GM18508 (cell line): ENCODE measurements around the gene TNNI3.
"Not testable (repeated sequence)": the region's sequence is repeated elsewhere in the genome, so short reads cannot be mapped to it uniquely, and the experiment has no call there.

Experiments
- ATAC-seq: cut with Tn5 transposase; IDR thresholded peaks from one replicate; pipeline ENCODE4 v1.9.1; 2021; ENCODE audit warnings: moderate number of reproducible peaks; ENCODE audit not compliant: insufficient read depth, unreplicated experiment

Gene TNNI3

DNA sequence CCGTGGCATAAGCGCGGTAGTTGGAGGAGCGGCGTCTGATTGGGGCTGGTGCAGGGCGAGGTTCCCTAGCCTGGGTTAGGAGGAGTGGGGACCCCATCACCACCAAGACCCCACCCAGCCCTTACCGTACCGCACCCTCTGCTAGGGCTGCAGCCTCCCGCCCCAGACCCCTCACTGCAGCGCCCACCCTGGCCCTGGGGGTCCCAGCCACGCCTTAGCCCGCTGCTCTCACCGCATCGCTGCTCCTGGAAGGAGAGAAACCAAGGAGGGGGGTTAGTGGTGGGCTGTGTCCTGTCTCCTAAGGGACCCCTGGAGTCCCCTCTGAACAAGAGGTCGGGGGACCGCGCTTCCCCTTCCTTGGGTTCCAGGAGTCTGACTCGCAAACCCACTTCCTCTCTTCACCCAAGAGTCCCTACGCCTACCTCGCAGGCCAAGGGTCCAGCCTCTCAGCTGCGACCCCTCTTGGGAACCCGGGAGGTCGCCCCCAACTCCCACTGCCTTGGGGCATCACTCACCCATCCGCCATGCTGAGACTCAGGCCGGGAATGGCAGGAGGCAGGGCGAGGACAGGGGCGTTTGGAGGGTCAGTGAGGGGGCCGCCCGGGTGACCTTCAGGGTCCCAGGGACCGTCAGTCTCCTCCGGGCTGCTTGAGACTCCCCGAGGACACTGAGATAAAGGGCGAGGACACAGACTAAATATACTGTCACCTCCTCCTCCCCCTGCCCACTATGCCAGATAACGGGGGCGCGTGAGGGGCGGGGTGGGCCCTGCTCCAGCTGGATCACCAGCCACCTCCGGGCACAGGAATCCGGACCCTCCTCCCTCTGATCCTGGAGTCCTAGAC is at the start of gene TNNI3:
TNNI3 (minus strand) TSS at position 669 of the 845 bp plus-strand sequence; CDS start at position 526, 143 bp downstream.
- ATAC-seq, result no peak

DNA sequence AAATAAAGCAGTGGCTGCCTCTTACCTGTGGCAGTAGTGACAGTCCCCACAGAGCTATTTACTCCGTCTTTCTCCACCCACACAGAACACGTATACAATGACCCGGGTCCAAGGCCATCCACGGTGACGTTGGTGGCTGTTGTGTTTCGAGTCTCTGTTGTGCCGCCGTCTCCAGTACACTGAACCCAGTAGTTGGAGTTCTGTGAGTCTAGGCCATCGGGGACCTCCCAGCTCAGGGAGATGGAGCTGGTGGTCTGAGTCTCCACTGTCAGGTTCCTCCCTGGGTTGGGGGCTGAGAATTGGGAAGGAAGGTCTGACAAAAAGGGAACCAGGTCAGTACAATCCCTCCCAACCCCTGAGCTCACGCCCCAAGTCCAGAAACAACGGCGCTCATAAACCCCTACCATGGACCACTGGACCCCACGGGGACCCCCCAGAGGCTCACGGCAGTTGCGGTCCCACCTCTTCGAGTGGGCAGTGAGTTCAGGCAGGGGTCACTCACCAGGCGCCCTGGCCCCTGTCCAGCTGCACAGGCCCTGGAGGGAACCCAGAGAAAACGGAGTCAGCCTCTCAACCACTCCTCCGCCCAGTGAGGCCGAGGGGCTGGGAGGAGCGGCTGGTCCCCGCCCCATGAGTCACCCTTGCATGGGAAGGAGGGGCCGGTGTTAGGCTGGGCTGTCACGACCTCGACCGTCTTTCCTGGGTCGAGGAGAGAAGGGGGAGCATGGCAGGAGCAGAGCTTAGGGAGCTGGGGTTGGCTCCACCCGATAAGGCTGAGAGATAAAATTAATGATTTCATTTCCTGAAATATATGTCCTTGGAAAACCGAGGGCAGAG is 49.4 kb upstream of the TNNI3 start:
- ATAC-seq, result no peak

DNA sequence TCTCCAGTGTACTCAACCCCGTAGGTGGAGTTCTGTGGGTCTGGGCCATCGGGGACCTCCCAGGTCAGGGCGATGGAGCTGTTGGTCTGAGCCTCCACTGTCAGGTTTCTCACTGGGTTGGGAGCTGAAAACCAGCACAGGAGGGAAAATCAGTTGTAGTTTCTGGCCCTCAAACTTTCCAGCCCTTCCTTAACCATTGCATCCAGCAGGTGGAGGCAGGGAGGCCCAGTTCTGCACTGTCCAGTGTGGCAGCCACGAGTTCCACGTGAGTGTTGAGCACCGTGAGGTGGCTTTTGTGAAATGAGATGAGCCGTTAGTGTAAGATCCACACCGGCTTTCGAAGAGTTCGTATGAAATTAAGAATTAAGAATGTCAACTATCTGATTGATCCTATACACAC is 44.7 kb upstream of the TNNI3 start:
- not testable (repeated sequence) for ATAC-seq

DNA sequence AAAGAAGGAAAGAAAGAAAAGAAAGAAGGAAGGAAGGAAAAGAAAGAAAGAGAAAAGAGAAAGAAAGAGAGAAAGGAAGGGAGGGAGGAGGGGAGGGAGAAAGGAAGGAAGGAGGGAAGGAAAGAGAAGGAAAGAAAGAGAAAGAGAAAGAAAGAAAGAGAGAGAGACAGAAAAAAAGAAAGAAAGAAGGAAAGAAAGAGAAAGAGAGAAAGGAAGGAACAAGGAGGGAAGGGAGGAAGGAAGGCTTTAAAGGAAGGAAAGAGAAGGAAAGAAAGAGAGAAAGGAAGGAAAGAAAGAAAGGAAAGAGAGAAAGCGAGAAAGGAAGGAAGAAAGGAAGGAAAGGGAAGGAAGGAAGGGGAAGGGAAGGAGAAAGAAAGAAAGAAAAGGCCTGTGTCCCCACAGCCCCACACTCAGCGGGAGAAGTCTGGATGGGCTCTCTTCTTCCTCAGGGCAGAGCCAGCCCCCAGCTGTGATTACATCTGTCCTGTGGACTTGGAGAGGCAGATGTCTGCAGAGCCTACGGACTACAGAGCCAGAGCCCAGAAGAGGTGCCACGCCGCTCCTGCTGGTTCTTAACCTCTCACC is 42.2 kb upstream of the TNNI3 start:
- no peak for ATAC-seq

DNA sequence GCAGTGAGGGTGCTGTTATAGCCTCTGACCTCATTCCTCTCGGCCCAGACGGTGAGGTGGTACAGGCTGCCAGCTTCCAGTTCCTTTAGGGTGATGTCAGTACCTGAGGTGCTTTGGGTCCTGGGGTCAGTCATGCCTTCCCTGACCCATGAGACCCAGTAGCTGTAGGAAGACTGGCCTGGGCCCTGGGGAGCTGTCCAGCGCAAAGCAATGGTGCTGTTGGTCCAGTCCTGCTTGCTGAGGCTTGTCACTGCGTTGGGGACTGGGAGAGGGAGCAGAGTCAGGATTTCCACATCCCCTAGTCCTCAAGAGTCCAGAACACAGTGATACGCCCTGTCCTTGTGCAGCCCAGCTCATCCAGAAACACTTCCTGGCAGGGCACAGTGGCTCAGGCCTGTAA is 41.1 kb upstream of the TNNI3 start:
- ATAC-seq, result no peak

DNA sequence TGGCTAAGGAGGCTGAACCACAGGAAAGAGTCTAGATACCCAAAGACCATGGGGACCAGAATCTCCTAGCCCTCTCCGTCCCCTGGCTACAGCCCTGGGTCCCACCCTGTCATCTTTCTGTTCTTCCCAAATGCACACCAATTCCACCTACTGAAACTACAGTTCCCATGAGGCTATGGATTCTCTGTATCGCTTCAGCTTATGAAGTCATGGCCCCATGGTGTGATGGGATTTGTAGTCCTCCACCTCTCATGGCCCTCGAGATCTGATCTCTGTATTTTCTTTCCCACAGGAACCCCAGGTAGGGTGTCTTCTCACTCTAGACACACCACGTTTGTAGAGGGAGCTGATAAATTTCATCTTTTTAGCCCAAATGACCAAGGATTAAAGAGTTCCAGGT is 40.0 kb upstream of the TNNI3 start:
- no peak for ATAC-seq

DNA sequence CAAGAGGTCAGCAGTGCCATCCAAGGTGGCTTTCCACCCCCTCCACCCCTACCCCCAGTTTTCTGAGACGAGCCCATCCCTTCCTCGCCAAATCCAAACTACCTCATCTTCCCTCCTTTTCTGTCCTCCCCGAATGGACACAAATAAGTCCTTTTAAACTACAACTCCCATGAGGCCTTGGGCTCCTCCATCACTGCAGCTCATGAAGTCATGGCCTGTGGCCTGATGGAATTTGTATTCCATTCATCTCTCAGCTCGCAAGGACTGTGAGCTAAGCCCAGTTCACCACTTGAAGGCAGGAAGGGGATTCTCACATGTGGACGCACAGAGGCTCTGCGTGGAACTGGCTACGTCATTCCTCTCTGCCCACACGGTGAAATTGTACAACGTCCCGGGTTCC is 39.3 kb upstream of the TNNI3 start:
- no peak for ATAC-seq

DNA sequence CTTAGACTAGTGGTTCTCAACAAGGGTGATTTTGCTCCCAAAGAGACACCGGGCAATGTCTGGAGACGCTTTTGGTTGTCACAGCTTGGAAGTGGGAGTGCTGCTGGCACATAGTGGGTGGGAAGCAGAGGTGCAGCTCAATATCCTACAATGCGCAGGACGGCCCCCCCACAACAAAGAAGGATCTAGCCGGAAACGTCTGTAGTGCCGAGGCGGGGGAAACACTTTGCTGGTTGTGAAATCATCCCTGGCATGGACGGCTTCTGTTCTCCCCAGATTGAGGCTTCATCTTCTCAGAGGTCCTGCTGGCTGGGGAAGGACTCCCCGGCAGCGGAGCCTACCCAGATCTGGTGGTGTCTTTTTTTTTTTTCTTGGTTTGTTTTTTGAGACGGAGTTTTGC is 35.9 kb upstream of the TNNI3 start:
- no peak for ATAC-seq

DNA sequence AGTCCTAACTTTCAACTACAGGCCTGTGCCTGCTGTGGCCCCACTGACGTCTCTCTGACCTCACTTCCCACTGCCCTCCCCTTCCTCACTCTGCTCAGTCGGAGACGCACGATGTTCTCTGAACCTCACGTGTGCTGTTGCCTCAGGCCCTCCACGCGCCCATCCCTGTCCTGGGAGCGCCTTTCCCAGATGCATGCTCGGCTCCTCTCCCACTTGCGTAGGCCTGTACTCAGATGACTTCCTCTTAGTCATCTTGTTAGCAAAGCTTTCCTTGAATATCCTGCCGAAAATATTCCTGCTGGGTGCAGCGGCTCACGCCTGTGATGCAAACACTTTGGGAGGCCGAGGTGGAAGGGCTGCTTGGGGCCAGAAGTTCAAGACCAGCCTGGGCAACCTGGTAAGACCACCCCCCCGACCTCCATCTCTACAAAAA is 31.9 kb upstream of the TNNI3 start:
- ATAC-seq, result no peak

DNA sequence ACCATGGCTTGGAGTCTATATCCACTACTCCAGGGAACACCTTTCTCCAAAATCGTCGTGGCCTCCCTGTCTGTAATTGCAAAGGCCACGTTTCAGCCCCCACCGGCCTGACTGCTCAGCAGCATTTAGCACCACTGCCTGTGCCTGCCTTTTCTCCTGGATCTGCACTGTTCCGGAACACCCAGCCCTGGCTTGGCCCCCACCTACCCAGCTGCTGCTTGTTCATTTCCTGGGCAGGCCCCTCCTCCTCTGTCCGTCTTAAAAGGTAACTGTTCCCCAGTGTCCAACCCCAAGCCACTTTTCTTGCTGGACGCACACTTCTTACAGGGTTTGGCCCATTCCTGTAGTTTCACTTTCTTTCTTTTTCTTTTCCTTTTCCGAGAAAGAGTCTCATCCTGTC is 31.1 kb upstream of the TNNI3 start:
- ATAC-seq, result no peak

DNA sequence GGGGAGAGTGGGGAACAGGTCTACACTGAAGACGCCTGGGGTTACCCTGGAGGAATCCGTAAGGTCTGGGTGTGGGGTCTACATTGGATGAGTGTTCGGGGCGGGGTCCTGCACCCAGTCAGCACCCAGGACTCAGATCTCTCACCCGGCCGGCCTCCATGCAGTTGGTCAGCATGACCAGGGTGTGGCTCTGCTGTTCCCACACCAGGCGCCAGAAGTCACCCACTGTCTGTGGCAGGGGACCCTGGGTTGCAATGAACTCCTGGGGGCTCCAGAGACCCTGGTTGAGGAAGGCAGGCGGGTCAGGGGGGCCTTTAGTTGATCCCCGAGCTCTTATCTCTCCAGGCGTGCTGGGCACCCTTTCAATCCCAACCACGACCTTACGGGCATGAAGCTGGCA is 28.5 kb upstream of the TNNI3 start:
- no peak for ATAC-seq

DNA sequence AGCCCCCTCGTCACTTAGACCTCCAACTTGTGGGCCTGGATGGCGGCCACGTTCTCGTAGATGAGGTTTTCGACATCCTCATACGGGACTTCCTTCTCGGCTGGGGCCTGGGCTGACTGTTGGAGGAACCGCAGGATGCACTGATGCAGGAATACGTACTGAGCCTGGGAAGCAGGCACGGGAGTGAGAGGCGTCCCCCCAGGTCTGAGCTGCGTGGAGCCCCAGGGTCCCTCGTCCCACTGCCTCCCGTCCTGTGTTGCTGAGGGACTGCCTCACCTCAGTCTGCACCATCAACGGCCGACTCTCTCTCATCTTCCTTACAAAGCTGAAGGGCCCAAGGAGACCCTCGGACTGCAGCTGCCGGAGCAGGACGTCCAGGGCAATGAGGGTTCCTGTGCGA is 24.2 kb upstream of the TNNI3 start:
- ATAC-seq, result no peak

DNA sequence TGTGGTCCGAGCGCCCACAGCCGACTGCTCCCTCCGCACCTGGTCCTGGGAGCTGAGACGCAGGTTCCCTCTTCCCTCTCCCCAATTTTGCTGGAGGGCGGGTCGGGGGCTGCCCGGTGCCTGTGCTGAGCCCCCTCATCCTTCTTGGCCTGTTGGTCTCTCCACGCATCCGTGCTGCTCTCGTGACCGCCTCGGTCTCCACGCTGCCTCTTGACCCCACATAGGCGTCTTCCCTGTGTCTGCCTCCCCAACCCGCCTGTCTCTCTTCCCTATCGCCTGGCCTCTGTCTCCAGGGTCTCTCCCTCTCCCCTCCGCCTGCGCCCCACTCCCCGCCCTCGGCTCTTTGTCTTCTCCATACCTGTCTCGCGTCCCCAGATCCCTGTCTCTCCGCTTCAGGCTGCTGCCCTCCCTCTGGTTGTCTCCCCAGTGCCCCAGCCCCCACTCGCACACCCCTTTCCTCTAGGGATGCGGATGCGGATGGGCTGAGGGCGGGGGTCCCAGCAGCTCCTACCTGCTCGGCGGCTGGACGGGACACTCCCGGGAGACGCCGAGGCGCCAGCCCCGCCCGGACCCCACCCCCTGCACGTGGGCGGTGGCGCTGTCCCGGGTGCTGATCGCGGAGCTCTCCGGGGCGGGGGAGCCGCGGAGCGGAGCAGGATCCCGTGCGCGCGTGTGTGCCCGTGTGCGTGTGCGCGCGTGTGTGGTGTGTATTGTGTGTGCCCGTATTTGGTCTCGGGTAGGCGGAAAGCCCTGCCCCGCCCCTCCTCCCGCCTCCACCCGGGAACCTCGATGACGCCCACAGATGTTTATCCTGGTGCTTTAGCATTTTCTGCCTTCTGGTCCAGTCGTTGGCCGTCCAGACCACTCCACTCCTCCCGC is 22.3 kb upstream of the TNNI3 start, which contains the start of gene SYT5:
SYT5 (minus strand) TSS at position 684 of the 879 bp plus-strand sequence. CDS start 1,248 bp downstream, outside the sequence.
- ATAC-seq, result no peak

DNA sequence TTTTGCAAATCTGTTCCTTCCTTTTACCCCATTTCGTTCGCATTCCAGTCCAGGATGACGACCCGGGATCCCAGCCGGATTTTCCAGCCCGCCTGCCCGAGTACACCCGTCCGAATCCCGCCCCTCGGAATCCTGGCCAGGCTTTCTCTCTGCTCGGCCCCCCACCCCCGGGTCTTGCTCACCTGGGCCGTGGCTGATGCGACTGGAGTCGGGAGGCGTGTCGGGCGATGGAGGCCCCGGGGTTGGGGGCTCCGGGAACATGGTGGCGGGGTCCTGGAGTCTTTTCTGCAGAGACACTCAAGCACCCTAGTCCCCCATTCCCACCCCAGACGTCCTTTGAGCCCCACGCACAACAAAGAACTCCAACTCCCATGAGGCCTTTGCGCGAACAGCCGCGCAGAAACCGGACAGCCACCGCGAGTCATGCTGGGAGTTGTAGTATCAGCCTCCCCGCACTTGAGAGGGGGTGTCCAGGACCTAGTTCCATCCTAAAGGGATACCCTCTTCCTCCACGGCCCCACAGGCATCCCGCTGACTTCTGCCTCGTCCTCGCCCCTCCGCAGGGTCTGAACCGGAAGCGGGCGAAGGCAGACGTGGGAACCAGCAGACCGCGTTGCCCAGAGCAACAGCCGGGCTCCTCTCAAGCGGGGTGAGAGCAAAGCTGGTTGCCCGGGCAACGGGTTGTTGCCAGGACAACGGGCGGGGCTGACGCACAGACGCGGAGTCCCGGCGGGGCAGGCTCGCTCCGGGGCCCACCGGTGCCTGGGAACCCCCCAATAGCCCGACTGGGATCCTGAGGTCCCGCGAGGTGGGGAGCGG is 21.5 kb upstream of the TNNI3 start:
- ATAC-seq, result no peak

DNA sequence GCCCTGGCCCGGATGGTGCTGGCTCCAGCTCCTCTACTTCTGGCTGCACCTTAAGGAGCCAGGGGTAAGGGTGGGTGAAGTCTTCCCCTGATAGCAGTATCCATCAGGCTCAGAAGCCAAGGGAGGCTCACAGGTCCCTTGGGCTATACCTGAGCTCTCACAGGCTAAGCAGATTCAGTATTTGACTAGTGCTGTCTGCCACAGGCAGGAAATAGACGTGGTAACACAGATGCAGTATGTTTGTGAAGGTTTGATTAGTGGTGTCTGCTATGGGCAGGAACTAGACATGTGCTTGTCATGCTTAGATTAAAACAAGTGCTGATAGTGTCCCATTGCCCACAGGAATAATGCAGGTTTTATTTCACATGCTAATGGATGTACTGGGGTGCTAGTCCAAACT is 18.5 kb upstream of the TNNI3 start:
- no peak for ATAC-seq

DNA sequence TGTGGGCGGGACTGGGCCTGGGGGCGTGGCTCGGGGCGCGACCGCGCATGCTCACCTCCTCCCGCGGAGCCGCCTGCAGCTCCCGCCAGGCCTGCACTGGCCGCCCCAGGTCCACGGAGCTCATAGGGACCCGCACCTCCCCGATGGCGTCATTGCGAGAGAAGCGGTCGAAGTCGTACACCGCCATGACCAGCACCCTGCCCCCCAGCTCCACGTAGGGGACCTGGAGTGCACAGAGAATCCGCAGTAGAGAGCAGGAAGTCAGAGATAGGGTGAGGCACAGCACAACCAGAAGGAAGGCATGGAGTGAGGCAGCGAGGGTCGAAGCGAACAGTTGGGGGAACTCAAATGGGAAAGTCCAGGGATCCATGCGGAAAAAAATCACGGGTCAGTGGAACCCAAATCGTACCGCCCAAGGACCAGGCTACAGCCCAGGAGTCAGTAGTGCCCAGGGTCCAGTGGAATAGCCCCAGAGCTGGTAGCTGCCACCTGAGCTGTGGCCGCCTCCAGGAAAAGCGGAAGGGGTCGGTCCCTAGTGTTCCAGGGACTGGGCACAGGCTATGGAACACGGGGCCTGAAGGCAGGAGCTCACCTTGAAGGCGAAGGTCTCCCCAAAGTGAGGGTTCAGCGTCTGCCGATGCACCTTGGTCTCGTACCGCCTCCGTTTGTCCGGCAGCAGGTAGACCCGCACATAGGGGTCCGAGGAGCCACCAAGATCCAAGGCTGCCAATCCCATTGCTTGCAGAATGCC is 17.8 kb upstream of the TNNI3 start:
- ATAC-seq, result no peak

DNA sequence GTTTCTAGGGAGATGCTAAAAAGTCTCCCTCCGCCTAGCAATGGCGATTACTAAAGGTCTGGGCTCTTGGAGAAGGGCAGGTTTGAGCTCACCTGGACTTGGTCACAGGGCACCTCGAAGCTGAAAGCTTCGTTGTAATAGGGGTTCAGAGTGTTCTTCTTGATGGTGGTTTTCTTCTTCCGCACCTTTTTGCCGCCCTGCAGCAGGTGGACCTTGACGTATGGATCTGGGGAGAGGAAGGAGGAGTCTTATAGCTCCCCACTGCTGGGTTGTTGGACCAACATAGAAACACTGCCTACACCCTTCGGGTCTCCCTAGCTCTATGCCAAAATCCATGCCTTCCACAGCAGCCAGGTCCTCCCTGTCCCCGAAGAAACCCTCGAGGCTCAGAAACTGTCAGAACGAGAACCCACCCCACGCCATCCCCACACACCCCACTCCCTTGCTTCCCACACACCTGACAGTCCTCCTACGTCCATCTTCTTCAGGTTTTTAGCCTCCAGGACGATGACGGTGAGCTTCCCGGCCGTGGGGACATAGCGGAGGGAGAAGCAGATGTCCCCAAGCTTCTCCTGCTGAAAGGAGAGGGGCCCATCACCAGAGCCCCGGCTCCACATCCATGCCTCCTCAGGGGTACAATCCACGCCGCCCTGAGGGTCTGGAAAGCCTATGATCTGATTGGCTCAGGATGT is 17.0 kb upstream of the TNNI3 start:
- no peak for ATAC-seq
